GM19455 (cell line): Measurements from ENCODE around the gene TUBG2.
"Not testable (repeated sequence)": the region's sequence is repeated elsewhere in the genome, so short reads cannot be mapped to it uniquely, and the experiment has no call there.

Experiments used
- ATAC-seq: cut with Tn5 transposase; IDR thresholded peaks from one replicate; pipeline ENCODE4 v1.9.1; 2021; ENCODE audit not compliant: unreplicated experiment

TUBG2 gene

GRCh38 chr17:42659079-42659931, at the start of gene TUBG2:
Gene TUBG2, plus strand, starts transcription at chr17:42659284. Its CDS starts 220 bp downstream, at chr17:42659504.
- ATAC-seq: no peak

- ATAC-seq: peak; percentile 9
These were observed 49.0 kb upstream of the TUBG2 start for GRCh38 chr17:42609814-42610801.

DNA sequence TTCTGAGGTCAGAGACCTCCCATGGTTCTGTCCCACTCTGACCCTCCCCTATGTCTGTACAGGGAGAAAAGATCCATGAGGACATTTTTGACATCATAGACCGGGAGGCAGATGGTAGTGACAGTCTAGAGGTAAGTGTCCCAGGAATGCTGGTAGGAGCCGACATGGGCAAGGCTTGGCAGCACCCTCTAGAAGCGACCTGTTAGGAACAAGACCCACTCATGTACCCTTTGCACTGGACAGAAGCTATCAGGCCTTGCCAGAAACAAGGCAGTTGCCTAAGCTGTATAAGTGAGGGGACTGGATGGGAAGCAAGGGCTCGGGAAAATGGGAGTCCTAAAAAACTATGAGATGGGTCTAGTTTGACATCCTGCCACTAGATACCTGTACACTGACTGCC, 47.1 kb upstream of the TUBG2 start:
- ATAC-seq: no peak

GRCh38 chr17:42613699-42614295, 45.3 kb upstream of the TUBG2 start:
- ATAC-seq: no peak

DNA sequence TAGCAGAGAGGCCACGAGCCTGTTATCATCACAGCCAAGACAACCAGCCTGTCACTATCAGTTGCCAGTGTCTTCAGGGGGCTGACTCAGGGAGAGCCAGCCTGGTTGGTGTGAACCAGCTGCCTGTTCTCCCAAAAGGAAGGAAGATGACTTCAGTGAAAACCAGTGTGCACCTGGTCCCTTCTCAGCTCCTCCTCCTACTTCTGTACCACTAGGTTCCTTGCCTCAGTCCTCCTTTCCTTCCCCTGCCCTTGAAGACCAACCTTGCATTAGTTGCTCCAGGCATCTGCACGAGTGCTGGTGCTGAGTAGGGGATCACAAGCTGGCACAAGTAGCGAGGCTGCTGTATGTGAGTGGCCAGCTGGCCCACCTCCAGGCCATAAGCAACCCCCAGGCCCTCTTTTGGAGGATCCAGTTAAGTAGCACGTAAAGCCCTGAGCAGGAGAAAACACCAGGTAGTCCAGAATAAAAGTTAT, 41.1 kb upstream of the TUBG2 start:
- no peak for ATAC-seq

DNA sequence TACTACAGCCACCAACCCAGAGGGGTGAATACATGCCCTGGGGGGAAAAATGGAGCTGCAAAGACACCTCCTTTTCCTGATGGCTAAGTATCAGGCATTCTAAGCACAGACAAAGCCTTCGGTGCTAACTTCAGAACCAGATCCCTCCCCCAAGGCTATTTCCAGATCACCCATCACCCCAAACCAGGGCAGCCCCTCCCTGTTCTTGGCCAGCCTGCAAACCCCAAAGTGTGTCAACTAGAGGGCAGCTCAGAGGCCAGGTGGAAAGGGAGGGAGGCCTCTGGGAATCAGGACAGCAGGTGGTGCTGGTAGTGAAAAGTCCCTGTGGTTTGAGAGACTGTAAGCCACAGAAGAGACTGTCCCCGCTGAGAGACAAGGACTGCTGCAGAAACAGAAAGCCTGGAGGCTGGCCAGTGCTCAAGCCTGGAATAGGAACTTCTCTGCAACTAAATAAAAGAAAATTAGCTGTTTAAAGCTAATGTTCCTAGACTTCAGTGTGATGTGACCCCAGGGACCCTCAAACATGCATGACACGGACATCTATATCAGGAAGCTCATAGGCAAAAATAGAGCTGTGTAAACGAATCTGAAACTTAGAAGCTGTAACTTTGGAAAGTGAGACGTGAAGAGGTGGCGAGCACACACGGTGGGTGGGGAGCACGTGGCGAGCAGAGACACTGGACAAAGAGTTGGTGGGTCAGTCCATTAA, 40.5 kb upstream of the TUBG2 start:
- peak; percentile 65 for ATAC-seq

- not testable (repeated sequence) for ATAC-seq
These were observed 37.1 kb upstream of the TUBG2 start for GRCh38 chr17:42621987-42622386.

DNA sequence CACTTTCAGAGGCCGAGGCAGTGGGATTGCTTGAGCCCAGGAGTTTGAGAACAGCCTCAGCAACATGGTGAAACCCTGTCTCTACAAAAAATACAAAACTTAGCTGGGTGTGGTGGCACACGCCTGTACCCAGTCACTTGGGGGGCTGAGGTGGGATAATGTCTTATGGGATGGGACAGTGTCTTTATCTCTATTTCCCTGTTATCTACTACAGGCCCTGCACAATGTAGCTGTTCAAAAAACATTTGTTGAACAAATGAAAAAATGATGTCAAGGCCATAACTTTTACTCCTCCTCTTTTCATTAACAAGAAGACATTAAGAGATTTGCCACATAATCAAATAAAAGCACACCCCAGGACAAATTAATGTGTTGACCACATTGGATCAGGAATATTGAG, 35.8 kb upstream of the TUBG2 start:
- no peak for ATAC-seq

- no peak for ATAC-seq
These were observed 35.1 kb upstream of the TUBG2 start for GRCh38 chr17:42623732-42624596.

DNA sequence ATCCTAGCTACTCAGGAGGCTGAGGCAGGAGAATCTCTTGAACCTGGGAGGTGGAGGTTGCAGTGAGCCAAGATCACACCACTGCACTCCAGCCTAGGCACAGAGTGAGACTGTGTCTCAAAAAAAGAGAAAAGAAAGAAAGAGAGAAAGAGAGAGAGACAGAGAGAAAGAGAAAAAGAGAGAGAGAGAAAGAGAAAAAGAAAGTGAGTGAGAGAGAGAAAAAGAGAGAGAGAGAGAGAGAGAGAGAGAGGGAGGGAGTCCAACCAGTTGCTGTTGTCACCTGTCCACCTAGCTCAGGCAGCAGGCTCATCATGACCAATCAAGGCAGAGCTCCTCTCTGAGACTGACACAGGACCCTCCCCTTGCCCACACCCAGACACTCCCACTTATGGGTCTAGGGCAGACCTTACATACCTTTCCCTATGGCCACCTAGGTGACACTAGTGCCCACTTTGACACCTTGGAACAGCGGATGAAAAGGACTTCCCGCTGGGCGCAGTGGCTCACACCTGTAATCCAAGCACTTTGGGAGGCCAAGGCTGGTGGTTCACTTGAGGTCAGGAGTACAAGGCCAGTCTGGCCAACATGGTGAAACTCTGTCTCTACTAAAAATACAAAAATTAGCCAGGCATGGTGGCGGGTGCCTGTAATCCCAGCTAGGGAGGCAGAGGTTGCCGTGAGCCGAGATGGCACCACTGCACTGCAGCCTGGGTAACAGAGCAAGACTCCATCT, 31.9 kb upstream of the TUBG2 start:
- ATAC-seq: not testable (repeated sequence)

DNA sequence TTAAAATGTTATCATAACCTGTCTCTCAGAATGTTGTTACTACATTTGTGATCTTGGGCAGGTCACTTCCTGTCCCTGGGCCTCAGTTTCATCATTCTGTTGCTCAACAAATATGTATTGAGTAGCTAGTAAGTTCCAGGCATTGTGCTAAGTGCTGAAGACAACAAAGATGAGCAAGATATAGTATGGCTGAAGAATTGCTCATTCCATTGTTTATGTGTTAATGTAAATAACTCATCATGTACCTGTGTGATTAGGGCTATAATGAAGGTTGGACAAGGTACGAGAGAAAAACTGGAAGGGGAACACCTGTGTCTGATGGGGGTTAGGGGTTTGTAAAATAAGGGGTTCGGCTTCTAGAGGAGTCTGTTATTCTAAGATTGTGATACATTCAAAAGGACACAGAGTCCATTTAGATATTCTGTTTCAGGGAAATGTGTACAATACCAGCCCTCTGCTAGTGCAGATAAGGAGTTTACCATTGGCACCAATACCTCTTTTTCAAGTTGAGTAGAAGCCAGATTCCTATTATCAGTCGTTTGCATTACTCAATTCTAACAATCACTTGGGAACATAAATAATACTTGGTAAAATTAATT, 29.6 kb upstream of the TUBG2 start:
- no peak for ATAC-seq

DNA sequence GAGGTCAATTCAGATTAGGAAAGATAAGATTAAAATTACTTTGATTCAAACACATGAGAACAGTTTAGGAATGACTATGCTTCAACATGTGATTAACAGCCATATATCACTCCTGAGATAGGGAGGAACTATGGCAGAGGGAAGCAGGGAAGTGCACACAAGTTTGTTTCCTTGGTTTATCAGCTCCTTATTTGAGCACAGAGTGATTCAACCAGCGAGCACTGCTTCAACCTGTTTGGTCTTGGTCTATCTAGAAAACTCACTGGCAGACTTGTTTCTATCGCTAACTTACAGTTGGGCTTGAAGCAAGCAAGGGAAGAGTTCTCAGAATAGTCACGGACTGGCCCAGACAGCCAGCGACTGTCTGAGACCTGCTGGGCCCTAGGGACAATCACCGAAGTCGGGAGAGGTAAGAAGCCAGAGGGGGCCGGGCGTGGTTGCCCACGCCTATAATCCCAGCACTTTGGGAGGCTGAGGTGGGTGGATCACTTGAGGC, 26.1 kb upstream of the TUBG2 start:
- ATAC-seq: no peak

DNA sequence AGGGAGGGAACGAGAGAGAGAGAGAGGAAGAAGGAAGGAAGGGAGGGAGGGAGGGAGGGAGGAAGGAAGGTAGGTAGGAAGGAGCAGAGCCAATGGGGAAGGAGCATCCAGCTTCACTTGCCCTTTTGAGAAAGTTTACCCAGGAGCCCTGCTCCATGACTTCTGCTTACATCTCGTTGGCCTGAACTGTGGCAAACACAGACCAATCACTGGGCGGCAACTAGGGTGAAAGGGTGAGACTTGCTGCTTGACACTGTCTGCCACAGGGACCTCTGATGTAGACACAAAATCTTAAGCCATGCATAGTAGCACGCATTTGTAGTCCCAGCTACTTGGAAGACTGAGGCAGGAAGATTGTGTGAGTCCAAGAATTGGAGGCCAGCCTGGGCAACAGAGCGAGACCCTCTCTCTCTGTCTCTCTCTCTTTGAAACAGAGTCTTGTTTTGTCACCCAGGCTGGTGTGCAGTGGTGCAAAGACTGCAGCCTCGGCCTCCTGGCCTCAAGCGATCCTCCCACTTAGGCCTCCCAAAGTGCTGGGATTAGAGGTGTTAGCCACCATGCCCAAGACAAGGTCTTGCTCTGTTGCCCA, 19.5 kb upstream of the TUBG2 start:
- no peak for ATAC-seq

DNA sequence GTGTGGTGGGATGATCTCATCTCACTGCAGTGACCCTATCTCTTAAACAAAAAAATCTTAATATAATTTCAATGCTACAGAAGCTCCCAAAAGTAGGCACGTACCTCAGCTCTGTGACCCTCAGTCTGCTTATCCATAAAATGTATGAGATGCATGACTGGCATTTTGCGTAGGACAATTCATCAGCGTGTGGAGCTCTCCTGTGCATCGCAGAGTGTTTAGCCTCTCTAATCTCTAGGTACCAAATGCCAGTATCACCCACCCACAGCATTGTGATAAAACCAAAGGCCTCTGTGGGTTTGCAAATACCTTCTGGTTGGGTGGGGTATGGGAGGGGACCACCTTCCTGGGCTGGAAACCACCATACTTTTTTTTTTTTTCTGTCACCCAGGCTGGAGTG, 19.0 kb upstream of the TUBG2 start:
- no peak for ATAC-seq

- ATAC-seq: no peak
These were observed 16.7 kb upstream of the TUBG2 start for GRCh38 chr17:42642336-42642735.

DNA sequence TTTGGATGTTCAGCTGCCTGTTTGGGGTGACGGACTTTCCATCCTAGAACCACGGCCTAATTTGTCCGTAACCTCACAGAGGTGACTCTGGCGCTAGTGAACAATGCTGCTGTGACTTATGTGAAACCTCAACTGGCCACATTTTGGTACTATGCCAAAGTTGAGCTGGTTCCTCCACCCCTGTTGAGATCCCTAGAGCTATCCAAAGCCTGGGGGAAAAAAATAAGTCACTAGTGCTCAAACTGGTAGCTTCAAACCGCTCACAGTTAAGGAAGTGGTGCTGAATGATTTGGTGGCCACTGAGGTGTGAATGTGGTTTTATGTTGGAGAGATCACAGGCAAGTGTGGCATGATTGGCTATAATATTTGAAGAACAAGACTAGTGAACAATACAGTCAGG, 11.3 kb upstream of the TUBG2 start:
- ATAC-seq: no peak

DNA sequence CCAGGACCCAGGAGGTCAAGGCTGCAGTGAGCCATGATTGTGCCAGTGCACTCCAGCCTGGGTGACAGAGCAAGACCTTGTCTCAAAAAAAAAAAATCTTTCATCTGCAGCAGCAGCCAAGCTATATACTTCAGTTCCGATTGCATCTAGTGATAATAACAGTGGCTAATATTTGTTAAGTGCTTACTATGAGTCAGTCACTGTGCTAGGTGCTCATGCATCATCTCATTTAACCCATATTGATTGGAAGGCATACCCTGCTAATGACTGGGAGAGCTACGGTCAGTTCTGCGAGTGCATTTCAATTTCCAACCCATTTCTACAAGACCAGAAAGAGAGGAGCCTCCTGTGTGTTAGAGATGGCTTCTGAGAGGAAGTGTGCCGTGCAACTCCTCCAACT, 7.7 kb upstream of the TUBG2 start:
- no peak for ATAC-seq
